NT2/D1 (cell line): ENCODE measurements around the gene MERTK.

Experiments used
- SUZ12 ChIP-seq: IDR thresholded peaks from 2 replicates; pipeline ENCODE4 v1.6.1; 2011; ENCODE audit not compliant: insufficient read length, insufficient read depth; ENCODE audit errors: extremely low read depth
- ZNF274 ChIP-seq: IDR thresholded peaks from 2 replicates; pipeline ENCODE4 v1.6.1; 2011; ENCODE audit warnings: mild to moderate bottlenecking, low read depth, low read length

- TF ChIP-seq ZNF274 (no peak), SUZ12 (no peak)
Measured at GRCh38 chr2:112032689-112033465, 134.5 kb downstream of the MERTK start.
